ENCODE measurements around the gene TTC39A.
"Not testable (repeated sequence)": the region's sequence is repeated elsewhere in the genome, so short reads cannot be mapped to it uniquely, and the experiment has no call there.

The TTC39A gene

GRCh38 chr1:51336004-51336403 lies 5.6 kb upstream of the TTC39A start:
- no peak for DNase-seq

GRCh38 chr1:51331206-51332100 lies 1.1 kb upstream of the TTC39A start:
- DNase-seq: no peak

GRCh38 chr1:51329443-51330325 lies 678 bp downstream of the TTC39A start:
- no peak for DNase-seq

GRCh38 chr1:51328926-51329325 lies 1.4 kb downstream of the TTC39A start:
- DNase-seq: no peak

- DNase-seq: no peak
These were observed 2.1 kb downstream of the TTC39A start for GRCh38 chr1:51328279-51328678.

GRCh38 chr1:51327386-51327785 lies 3.0 kb downstream of the TTC39A start:
- DNase-seq: no peak

- no peak for DNase-seq
These were observed 3.5 kb downstream of the TTC39A start for GRCh38 chr1:51326839-51327238.

GRCh38 chr1:51325878-51326755 lies 4.2 kb downstream of the TTC39A start:
- DNase-seq: no peak

- DNase-seq: no peak
These were observed 5.0 kb downstream of the TTC39A start for GRCh38 chr1:51325391-51325790.

GRCh38 chr1:51325011-51325385 lies 5.4 kb downstream of the TTC39A start:
- not testable (repeated sequence) for DNase-seq

- DNase-seq: no peak
These were observed 5.9 kb downstream of the TTC39A start for GRCh38 chr1:51324251-51325010.

GRCh38 chr1:51323778-51324177 lies 6.6 kb downstream of the TTC39A start:
- DNase-seq: no peak

- DNase-seq: no peak
These were observed 7.8 kb downstream of the TTC39A start for GRCh38 chr1:51322417-51323101.

- no peak for DNase-seq
These were observed 8.5 kb downstream of the TTC39A start for GRCh38 chr1:51321924-51322280.

GRCh38 chr1:51320967-51321923 lies 9.1 kb downstream of the TTC39A start:
- DNase-seq: no peak

- DNase-seq: no peak
These were observed 12.6 kb downstream of the TTC39A start for GRCh38 chr1:51317798-51318197.

GRCh38 chr1:51316846-51317120 lies 13.6 kb downstream of the TTC39A start:
- DNase-seq: no peak

- DNase-seq: no peak
These were observed 14.1 kb downstream of the TTC39A start for GRCh38 chr1:51316113-51316845.

GRCh38 chr1:51314974-51315373 lies 15.4 kb downstream of the TTC39A start:
- DNase-seq: no peak
